Upper lobe of right lung (tissue), 1 donor: ENCODE results near the gene PLA2G12B. TPM values are rescaled to one million over a fixed set of nuclear protein-coding genes. Genes with fewer than 3 reads are reported as not detected.
"Not testable (repeated sequence)": the region's sequence is repeated elsewhere in the genome, so short reads cannot be mapped to it uniquely, and the experiment has no call there.

Experiments used
- ATAC-seq: fragments of 200-7000 bp; cut with Tn5 transposase; one replicate; pipeline ENCODE4 v1.9.1; 2020; ENCODE audit warnings: mild to moderate bottlenecking, moderate library complexity
- DNase-seq: peaks from one replicate; pipeline ENCODE4 v3.0.0-alpha.2; 2020
- H3K27ac ChIP-seq: fragments of 200-600 bp; one replicate; pipeline ENCODE4 v1.8.0; 2022
- H3K27me3 ChIP-seq: fragments of 200-600 bp; one replicate; pipeline ENCODE4 v1.8.0; 2022; ENCODE audit warnings: mild to moderate bottlenecking
- H3K36me3 ChIP-seq: fragments of 200-600 bp; one replicate; pipeline ENCODE4 v1.8.0; 2022
- H3K4me1 ChIP-seq: fragments of 200-600 bp; one replicate; pipeline ENCODE4 v1.8.0; 2022
- H3K4me3 ChIP-seq: fragments of 200-600 bp; one replicate; pipeline ENCODE4 v1.8.0; 2022; ENCODE audit warnings: mild to moderate bottlenecking
- H3K9me3 ChIP-seq: fragments of 200-600 bp; one replicate; pipeline ENCODE4 v1.8.0; 2022
- CTCF ChIP-seq: fragments of 200-600 bp; IDR thresholded peaks from one replicate; pipeline ENCODE4 v1.8.0; 2022; ENCODE audit warnings: antibody characterized with exemption
- intact Hi-C: fragments of 100-400 bp; cut with DNase I; formaldehyde crosslinking; loops from one replicate; pipeline ENCODE4 v1.11.0; 2022
- long read RNA-seq: library from polyadenylated mRNA; unstranded; transcript quantifications from one replicate; pipeline ENCODE4 v2.0.0, GENCODE V29; 2021
- total RNA-seq: library from RNA; stranded (reverse); fragmentation: NEBNext Ultra II Directional; extraction: Animal tissue kit (Norgen Biotek cat#: 25700); gene quantifications from one replicate; pipeline ENCODE4 v1.2.1, GENCODE V29; 2021
- donor health status: DM: no; HTN: yes; CAD: no; lungs with severe emphysema.

Gene PLA2G12B, protein sequence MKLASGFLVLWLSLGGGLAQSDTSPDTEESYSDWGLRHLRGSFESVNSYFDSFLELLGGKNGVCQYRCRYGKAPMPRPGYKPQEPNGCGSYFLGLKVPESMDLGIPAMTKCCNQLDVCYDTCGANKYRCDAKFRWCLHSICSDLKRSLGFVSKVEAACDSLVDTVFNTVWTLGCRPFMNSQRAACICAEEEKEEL
- 1.2 TPM for total RNA-seq
- long read RNA-seq: 0 reads

GRCh38 chr10:72954596-72955554, at the start of gene PLA2G12B:
Gene PLA2G12B, minus strand, starts transcription at chr10:72954806. Its CDS starts 121 bp downstream, at chr10:72954685.
- DNase-seq (no peak), ATAC-seq (peak; percentile 94)
- Histone ChIP-seq H3K4me3 (no peak within 1 kb of the TSS), H3K27me3 (no peaks in the 10 kb centered on the region), H3K4me1 (no peaks in the 10 kb centered on the region), H3K36me3 (no peaks in the 10 kb centered on the region), H3K27ac (no peak within 1 kb of the TSS), H3K9me3 (no peaks in the 10 kb centered on the region)
- intact Hi-C loops: no loop called here
- no peak for TF ChIP-seq CTCF

- Histone ChIP-seq H3K9me3 (no peaks in the 10 kb centered on the region), H3K4me1 (no peaks in the 10 kb centered on the region), H3K36me3 (peaks cover 48% of the 10 kb centered on the region), H3K27me3 (no peaks in the 10 kb centered on the region), H3K27ac (no peak overlapping the region), H3K4me3 (no peak overlapping the region)
- TF ChIP-seq CTCF: no peak
- no peak for ATAC-seq
- intact Hi-C loops: no loop called here
- DNase-seq: no peak
These were observed 49.2 kb upstream of the PLA2G12B start for GRCh38 chr10:73003822-73004221.

GRCh38 chr10:73000973-73001372, 46.4 kb upstream of the PLA2G12B start:
- TF ChIP-seq CTCF: no peak
- no peak for ATAC-seq
- intact Hi-C loops: no loop called here

GRCh38 chr10:72997099-72997498, 42.5 kb upstream of the PLA2G12B start:
- no peaks in the 10 kb centered on the region for H3K36me3 ChIP-seq
- DNase-seq (no peak), ATAC-seq (no peak)
- no peak overlapping the region for H3K4me3 ChIP-seq
- no peak overlapping the region for H3K27ac ChIP-seq
- H3K4me1 ChIP-seq: no peaks in the 10 kb centered on the region
- intact Hi-C loops: no loop called here
- TF ChIP-seq CTCF: no peak
- H3K27me3 ChIP-seq: no peaks in the 10 kb centered on the region
- H3K9me3 ChIP-seq: no peaks in the 10 kb centered on the region

More at GRCh38 chr10:73000973-73001372, 46.4 kb upstream of the PLA2G12B start:
- Histone ChIP-seq H3K36me3 (peaks cover 19% of the 10 kb centered on the region), H3K4me1 (no peaks in the 10 kb centered on the region), H3K27ac (no peak overlapping the region), H3K27me3 (no peaks in the 10 kb centered on the region), H3K9me3 (no peaks in the 10 kb centered on the region), H3K4me3 (no peak overlapping the region)
- DNase-seq: no peak

DNA sequence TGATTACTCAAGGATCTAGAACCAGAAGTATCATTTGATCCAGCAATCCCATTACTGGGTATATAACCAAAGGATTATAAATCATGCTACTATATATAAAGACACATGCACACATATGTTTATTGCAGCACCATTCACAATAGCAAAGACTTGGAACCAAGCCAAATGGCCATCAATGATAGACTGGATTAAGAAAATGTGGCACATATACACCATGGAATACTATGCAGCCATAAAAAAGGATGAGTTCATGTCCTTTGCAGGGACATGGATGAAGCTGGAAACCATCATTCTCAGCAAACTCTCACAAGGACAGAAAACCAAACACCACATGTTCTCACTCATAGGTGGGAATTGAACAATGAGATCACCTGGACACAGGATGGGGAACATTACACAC, 40.9 kb upstream of the PLA2G12B start:
- H3K27me3 ChIP-seq, H3K36me3 ChIP-seq, H3K9me3 ChIP-seq, H3K4me1 ChIP-seq, DNase-seq, H3K4me3 ChIP-seq, H3K27ac ChIP-seq, ATAC-seq, intact Hi-C loops: not testable (repeated sequence)

DNA sequence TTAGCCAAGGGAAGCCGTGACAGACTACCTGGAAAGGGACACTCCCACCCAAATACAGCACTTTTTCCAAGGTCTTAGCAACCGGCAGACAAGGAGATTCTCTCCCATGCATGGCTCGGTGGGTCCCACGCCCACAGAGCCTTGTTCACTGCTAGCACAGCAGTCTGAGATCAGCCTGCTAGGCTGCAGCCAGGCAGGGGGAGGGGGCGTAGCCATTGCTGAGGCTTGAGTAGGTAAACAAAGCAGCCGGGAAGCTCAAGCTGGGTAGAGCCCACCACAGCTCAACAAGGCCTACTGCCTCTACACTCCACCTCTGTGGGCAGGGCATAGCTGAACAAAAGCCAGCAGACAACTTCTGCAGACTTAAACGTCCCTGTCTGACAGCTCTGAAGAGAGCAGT, 35.2 kb upstream of the PLA2G12B start:
- H3K4me1 ChIP-seq, ATAC-seq, H3K9me3 ChIP-seq, H3K27me3 ChIP-seq, H3K36me3 ChIP-seq, H3K27ac ChIP-seq, intact Hi-C loops, H3K4me3 ChIP-seq, DNase-seq: not testable (repeated sequence)

- H3K4me1 ChIP-seq, H3K27ac ChIP-seq, H3K9me3 ChIP-seq, ATAC-seq, DNase-seq, intact Hi-C loops, H3K36me3 ChIP-seq, H3K27me3 ChIP-seq, H3K4me3 ChIP-seq: not testable (repeated sequence)
These were observed 30.0 kb upstream of the PLA2G12B start for GRCh38 chr10:72984618-72985017.
